GM19467 (cell line): ENCODE data around the gene MALL.
"Not testable (repeated sequence)": the region's sequence is repeated elsewhere in the genome, so short reads cannot be mapped to it uniquely, and the experiment has no call there.

Source experiments
- ATAC-seq: cut with Tn5 transposase; IDR thresholded peaks from one replicate; pipeline ENCODE4 v1.9.1; 2021; ENCODE audit warnings: mild to moderate bottlenecking, moderate library complexity; ENCODE audit not compliant: unreplicated experiment

MALL gene

DNA sequence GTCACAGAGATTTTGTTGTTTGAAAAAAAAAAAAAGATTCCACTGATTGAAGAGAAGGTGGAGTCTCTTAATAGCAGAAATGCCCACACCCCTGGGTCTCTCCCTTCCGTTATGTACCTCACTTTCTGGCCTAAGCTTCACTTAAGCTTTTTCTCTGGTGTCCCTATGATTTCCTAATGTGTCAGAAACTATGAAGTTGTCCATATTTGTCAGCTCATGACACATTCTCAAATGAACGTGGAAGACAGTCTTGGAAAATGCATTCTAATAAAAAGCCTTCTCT is 5.4 kb upstream of the MALL start:
- ATAC-seq = no peak

GRCh38 chr2:110120171-110121051 is 4.8 kb upstream of the MALL start:
- no peak for ATAC-seq

DNA sequence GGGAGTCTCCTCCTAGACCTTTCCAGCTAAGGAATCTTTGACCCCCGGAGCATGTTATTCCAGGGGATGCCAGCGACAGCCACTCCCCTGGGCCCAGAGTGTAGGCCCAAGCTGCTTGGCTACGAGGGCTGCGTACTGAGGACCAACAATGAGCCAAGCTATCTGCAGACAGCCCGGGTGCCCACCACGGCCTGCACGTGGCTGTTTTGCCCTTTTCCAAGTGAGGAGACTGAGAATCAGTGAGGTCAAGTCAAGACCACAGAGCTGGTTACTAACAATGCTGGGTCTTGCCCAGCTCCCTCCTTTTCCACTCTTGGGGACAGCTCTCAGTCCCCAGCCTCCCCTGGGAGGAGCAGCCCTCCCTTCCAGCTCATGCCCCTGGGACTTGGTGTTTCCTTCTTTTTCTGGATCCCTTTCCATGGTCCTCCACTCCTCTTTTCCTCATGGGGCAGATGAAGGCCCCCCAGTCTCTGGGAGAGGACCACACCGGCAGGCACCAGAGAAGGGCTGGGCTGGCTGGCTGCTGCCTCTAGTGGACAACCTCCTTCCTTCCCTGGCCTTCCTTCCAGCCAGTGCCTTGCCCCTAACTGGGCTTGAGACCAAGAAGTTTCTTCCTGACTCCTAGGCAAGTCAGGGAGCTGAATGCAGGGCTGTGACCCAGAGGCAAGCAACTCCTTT is 550 bp upstream of the MALL start:
- ATAC-seq = no peak

- ATAC-seq = no peak
Observed at GRCh38 chr2:110114831-110115255, 779 bp downstream of the MALL start.

DNA sequence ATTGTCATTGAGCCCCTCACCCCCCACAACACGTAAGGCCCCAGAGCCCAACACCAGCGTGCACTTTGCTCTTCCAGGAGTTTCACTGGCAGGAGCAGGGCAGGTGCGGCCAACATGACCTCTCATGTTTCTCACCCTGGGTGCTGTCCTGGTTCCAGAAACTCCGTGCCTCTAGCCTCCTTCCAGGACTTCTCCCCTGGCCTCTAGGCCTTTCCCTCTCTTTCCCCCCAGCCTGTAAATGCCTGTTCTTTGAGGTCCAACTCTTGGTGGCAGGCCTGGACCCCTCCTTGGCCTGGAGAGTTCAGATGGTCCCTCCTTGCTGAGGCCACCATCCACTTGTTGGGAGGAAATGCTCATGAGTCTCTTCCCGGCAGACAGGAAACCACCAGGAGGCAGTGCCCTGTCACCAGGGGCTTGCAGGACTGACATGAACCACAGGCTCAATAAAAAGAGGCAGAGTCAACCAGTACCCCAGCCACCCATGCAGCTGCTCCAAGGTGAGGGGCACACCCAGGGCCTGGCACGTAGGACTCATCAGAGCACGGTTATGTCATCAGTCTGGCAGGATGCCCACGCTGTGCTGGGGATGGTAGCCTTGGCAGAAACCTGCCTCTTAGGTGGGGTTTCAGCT is 1.5 kb downstream of the MALL start:
- no peak for ATAC-seq

DNA sequence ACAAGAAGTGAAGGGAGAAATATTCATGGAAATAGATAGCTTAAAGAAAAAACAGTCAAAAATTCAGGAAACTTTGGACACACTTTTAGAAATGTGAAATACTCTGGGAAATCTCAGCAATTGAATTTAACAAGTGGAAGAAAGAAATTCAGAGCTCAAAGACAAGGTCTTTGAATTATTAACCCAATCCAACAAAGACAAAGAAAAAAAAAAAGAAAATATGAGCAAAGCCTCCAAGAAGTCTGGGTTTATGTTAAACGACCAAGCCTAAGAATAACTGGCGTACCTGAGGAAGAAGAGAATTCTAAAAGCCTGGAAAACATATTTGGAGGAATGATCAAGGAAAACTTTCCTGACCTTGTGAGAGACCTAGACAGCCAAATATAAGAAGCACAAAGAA is 7.3 kb downstream of the MALL start:
- ATAC-seq = not testable (repeated sequence)

- no peak for ATAC-seq
Observed at GRCh38 chr2:110107092-110108079, 8.2 kb downstream of the MALL start.

DNA sequence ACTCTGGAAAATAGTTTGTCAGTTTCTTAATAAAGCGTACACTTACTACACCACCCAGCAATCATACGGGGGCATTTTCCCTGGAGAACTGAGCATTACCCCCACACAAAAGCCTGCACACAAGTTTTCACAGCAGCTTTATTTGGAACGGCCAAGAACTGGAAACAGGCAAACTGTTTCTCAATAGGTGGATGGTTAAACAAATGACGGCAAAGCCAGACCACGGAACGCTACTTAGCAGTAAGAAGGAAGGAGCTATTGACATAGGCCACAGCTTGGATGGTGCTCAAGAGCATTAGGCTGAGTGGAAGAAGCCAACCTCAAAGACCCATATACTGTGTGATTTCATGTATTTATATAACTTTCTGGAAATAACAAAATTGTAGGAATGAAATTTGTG is 9.0 kb downstream of the MALL start:
- no peak for ATAC-seq

- no peak for ATAC-seq
Observed at GRCh38 chr2:110105608-110106467, 9.8 kb downstream of the MALL start.

- ATAC-seq = no peak
Observed at GRCh38 chr2:110105183-110105582, 10.4 kb downstream of the MALL start.

- no peak for ATAC-seq
Observed at GRCh38 chr2:110104025-110104771, 11.4 kb downstream of the MALL start.

GRCh38 chr2:110103061-110103961 is 12.3 kb downstream of the MALL start:
- no peak for ATAC-seq

DNA sequence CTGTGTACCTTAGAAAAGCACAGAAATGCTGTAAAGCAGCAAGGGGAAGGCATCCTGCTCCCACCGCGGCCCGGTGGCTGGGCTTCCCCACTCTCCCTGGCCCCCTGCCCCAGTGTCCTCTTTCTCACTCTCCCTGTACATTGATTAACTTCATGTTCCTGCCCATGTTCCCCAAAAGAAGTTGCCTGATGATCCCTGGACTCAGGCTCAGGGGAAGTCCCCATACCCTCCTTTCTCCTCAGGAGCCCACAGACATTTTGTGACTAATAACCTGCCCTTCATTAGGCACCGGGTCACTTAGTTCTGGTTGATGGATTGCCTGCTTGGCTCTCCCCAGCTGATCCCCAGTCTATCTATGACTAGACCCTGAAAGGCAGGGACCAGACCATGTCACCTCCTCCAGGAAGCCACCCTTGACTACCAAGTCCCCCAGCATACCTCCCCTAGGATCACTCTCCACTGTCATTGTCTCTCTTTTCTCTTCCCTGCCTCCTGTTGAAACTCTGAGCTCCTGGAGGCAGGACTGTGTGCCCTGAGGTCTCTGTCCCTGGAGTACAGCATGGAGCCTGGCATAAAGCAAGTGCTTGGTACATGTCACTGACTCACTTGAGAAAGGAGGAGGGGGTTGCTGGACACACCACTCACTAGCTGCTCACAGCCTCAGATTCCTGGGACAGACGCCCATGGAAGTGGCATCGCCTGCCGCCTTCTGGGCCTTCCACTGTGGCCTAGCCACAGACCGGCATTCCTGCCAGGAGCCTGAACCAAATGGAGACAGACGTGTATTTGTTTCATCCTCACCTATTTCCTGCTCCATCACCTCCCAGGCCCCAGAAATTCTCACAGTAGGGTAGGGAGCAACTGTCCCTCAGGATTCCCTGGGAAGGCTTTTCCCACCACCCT is 13.5 kb downstream of the MALL start:
- no peak for ATAC-seq

DNA sequence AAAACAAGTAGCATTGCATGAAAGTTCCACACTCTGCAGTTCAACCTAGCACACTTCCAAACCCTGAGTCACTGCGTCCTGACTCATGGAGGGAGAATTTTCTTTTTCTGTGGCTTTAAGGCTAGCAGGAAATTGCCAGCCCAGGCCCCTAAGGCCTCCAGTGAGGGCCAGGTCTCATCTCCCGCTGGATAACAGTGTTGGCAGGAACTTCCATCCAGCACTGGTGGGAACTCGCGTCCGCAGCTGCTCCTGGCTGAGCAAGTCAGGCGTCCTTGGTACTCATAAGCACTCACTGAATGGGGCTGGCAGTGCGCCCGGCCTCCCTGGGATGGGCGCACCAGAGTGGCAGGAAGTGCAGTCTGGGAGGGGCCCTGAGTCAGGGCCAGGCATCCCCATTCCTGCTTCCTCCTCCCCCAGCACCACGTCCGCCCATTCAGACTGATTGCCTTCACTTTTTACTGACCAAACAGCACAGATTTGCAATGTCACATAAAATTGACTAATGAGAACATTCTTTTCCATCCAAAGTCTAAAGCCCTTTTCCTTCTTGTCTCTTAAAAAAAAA is 14.3 kb downstream of the MALL start:
- no peak for ATAC-seq

DNA sequence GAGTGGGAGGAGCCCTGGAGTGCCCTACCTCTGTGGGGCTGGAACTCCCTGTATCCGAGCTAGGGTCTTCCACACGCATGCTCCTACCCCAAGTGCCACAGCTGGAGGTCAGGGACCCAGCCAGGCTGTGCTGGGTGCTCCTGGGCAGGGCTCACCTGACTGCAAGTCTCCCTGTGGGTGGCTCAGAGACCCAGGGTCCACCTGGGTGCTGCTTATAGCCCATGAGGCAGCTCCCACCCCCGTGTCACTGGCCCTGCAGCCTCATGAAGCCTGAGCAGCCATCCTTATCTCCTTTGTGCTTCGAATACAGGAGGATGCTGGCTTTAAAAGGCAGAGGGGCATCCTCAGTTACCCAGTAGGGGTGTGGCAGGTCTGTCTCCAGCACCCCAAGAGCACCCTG is 14.7 kb downstream of the MALL start:
- ATAC-seq = not testable (repeated sequence)

- no peak for ATAC-seq
Observed at GRCh38 chr2:110100480-110100879, 15.1 kb downstream of the MALL start.
